ENCODE results near the gene IQCF2.
"Not testable (repeated sequence)": the region's sequence is repeated elsewhere in the genome, so short reads cannot be mapped to it uniquely, and the experiment has no call there.

Gene IQCF2

DNA sequence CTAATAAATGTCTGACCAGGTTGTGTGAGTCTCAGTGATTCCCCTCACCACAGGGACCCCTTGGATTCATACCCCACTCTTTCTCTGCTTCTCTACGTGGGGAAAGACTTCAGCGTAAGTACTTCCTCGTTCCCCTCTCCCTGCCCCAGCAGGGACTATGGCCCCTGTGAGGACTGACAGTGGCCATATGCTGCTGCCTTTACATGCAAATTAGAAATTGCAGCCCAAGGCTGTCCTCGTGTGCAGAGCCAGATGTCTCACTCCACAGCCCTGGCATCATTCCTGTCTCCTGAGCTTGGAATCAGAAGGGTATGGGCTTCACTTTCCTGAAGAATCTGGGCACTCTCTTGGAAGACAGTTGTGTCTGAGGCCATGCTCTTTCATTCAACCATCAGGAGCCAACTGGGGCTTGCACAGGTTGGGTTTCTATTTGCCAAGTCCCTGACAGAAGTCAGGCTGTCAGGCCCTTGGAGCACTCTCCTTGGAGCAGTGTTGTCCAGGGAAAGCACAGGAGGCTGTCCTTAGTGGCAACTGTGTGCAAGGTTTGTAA lies 30.5 kb upstream of the IQCF2 start:
- no peaks in the 10 kb centered on the region for H3K4me1 ChIP-seq
- TF ChIP-seq Cebpa-rat (IDR thresholded peaks at IDR 0.05): no peak
- H3K9me3 ChIP-seq: peaks cover 28% of the 10 kb centered on the region
- H3K9ac ChIP-seq: no peak overlapping the region
- no peak overlapping the region for H3K4me2 ChIP-seq
- no peaks in the 10 kb centered on the region for H3K36me3 ChIP-seq
- no peaks in the 10 kb centered on the region for H3K27me3 ChIP-seq
- H3K27ac ChIP-seq: no peak overlapping the region
- no peaks in the 10 kb centered on the region for H4K20me1 ChIP-seq
- H3K4me3 ChIP-seq: no peak overlapping the region

DNA sequence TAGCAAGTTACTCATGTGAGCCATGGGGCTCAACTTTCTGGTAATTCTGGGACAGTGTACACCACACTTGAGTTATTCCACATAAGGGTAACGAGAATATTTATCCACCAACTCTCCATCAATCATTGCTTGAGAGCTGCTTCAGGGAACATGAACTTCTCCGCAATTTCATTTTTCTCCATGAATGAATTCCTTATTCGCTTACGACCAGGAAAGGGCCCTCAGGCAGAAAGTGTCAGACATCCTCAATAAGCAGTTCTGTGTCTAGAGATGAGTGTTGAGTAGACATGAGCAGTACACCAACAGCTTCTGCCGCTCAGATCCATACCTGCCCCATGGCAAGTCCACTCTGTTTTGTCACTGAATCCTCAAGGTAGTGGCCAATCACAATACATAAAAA lies 24.8 kb upstream of the IQCF2 start:
- TF ChIP-seq Cebpa-rat (IDR thresholded peaks at IDR 0.05): no peak

DNA sequence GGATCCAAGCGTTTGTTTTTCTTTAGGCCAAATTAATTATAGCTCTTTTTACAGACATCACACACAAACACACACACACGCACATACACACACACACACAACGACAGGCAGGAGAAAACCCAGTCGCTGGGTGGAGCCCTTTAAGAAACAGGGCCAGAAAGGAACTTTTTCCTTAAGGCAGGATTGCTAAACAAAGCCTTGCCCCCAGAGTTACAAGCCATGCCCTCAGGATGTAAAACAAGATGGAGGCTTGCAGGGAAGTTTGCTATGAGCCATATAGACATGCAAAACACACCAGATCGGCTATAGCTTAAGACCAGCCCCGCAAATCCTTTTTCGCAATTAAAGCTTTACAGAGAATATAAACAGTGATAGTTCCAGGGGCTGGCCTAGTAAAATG lies 16.3 kb upstream of the IQCF2 start:
- Histone ChIP-seq H3K9ac (no peak overlapping the region), H3K4me3 (no peak overlapping the region), H3K9me3 (peaks cover 21% of the 10 kb centered on the region), H3K4me1 (no peaks in the 10 kb centered on the region), H3K27me3 (no peaks in the 10 kb centered on the region), H4K20me1 (no peaks in the 10 kb centered on the region), H3K27ac (no peak overlapping the region), H3K4me2 (no peak overlapping the region), H3K36me3 (no peaks in the 10 kb centered on the region)
- no peak for TF ChIP-seq Cebpa-rat (IDR thresholded peaks at IDR 0.05)

More for the DNA sequence above, 24.8 kb upstream of the IQCF2 start:
- no peaks in the 10 kb centered on the region for H3K36me3 ChIP-seq
- H3K4me2 ChIP-seq: no peak overlapping the region
- no peaks in the 10 kb centered on the region for H4K20me1 ChIP-seq
- H3K27ac ChIP-seq: no peak overlapping the region
- no peak overlapping the region for H3K4me3 ChIP-seq
- H3K9ac ChIP-seq: no peak overlapping the region
- H3K4me1 ChIP-seq: no peaks in the 10 kb centered on the region
- no peaks in the 10 kb centered on the region for H3K27me3 ChIP-seq
- H3K9me3 ChIP-seq: no peaks in the 10 kb centered on the region

DNA sequence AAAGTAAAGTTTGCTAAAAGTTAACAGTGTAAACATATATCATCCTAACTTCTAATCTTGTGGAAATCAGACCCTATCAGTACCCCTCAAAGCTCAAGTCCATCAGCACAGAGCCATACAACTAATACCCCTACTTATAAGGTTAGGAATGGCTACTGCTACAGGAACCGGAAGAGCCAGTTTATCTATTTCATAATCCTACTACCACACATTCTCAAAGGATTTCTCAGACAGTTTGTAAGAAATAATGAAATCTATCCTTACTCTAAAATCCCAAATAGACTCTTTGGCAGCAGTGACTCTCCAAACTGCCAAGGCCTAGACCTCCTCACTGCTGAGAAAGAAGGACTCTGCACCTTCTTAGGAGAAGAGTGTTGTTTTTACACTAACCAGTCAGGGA lies 6.0 kb upstream of the IQCF2 start:
- not testable (repeated sequence) for H4K20me1 ChIP-seq, H3K27ac ChIP-seq, H3K9ac ChIP-seq, H3K27me3 ChIP-seq, H3K4me3 ChIP-seq, H3K4me1 ChIP-seq, H3K4me2 ChIP-seq, H3K36me3 ChIP-seq
- H3K9me3 ChIP-seq: peaks cover 22% of the 10 kb centered on the region

DNA sequence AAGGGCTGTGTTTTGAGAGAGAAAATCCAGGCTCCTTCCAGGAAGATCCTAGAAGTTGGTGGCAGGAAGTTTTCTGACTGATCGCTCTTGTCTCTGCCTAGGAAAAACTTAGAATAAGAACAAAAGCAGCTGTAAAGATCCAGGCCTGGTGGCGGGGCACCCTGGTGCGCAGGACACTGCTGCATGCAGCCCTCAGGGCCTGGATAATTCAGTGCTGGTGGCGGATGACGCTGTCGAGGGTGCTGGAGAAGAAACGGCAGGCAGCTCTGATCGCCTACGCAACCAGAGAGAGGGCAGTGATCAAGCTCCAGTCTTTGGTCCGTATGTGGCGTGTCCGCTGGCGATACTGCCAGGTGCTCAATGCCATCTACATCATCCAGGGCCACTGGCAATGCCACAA lies 1.5 kb downstream of the IQCF2 start:
- Histone ChIP-seq H3K27ac (no peak overlapping the region), H4K20me1 (no peaks in the 10 kb centered on the region), H3K27me3 (no peaks in the 10 kb centered on the region), H3K9ac (no peak overlapping the region), H3K4me1 (peaks cover 10% of the 10 kb centered on the region), H3K4me3 (no peak overlapping the region), H3K9me3 (peaks cover 4% of the 10 kb centered on the region; the same call in 1 of the 2 replicates), H3K36me3 (no peaks in the 10 kb centered on the region), H3K4me2 (no peak overlapping the region)
- TF ChIP-seq Cebpa-rat (IDR thresholded peaks at IDR 0.05): no peak

DNA sequence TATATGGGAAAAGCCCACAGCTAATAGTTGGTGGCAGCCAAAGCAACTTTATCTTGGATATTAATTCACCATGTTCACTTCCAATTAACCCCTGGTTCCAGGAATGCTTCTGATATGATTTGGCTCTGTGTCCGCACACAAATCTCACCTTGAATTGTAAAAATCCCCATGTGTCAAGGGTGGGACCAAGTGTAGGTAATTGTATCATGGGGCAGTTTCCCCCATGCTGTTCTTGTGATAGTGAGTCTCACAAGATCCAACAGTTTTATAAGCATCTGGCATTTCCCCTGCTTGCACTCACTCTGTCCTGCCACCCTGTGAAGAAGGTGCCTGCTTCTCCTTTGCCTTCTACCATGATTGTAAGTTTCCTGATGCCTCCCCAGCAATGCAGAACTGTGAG lies 7.5 kb downstream of the IQCF2 start:
- not testable (repeated sequence) for H3K4me2 ChIP-seq, H3K4me1 ChIP-seq

DNA sequence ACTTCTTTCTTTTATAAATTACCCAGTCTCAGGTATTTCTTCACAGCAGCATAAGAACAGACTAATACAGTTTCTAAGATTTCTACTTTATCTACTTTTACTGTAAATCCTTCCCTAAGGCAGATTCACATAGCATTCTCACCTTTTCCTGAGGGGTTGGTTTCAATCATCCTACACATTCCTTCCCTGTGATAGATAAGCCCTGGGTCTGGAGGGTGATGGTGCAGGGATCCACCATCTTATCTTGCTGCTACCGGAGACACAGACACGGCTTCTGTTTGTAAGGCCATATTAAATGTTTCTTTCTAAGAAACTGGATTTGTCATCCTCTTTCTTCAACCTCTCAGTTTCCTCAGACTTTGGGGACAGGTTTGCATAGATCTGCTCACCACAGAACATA lies 7.9 kb downstream of the IQCF2 start:
- no peak overlapping the region for H3K9ac ChIP-seq
- H3K4me3 ChIP-seq: no peak overlapping the region
- H3K4me2 ChIP-seq: no peak overlapping the region
- H3K9me3 ChIP-seq: no peaks in the 10 kb centered on the region
- H3K36me3 ChIP-seq: no peaks in the 10 kb centered on the region
- H3K4me1 ChIP-seq: no peaks in the 10 kb centered on the region
- H4K20me1 ChIP-seq: no peaks in the 10 kb centered on the region
- no peak overlapping the region for H3K27ac ChIP-seq
- H3K27me3 ChIP-seq: no peaks in the 10 kb centered on the region
- TF ChIP-seq Cebpa-rat (IDR thresholded peaks at IDR 0.05): no peak

More for the DNA sequence above, 7.5 kb downstream of the IQCF2 start:
- H3K27ac ChIP-seq, H3K27me3 ChIP-seq, H4K20me1 ChIP-seq, H3K36me3 ChIP-seq, H3K4me3 ChIP-seq, H3K9ac ChIP-seq, H3K9me3 ChIP-seq: not testable (repeated sequence)

DNA sequence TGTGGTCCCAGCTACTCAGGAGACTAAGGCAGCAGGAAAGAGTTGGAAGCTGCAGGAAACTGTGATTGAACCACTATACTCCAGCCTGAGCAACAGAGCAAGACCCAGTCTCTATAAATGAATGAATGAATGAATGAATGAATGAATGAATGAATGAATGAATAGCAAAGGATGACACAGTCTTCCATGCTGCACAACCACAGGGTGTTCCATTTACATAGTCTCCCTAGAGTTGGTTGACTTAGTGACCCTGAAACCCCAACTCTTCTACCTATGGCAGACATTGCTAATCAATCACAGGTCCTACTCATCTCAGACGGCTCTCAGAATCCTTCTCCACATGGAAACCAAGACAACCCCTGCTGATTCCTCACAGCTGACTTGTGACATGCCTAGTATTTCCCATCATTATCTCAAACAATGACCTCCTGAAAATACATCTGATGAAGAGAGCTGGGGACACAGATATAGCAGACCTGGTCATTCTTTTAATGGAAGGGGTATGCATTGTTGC lies 11.9 kb downstream of the IQCF2 start:
- no peak overlapping the region for H3K4me2 ChIP-seq
- H3K4me1 ChIP-seq: peaks cover 7% of the 10 kb centered on the region
- no peaks in the 10 kb centered on the region for H3K27me3 ChIP-seq
- no peak overlapping the region for H3K27ac ChIP-seq
- no peaks in the 10 kb centered on the region for H3K9me3 ChIP-seq
- H3K9ac ChIP-seq: no peak overlapping the region
- H4K20me1 ChIP-seq: no peaks in the 10 kb centered on the region
- no peak overlapping the region for H3K4me3 ChIP-seq
- H3K36me3 ChIP-seq: no peaks in the 10 kb centered on the region
- TF ChIP-seq Cebpa-rat (IDR thresholded peaks at IDR 0.05): no peak

DNA sequence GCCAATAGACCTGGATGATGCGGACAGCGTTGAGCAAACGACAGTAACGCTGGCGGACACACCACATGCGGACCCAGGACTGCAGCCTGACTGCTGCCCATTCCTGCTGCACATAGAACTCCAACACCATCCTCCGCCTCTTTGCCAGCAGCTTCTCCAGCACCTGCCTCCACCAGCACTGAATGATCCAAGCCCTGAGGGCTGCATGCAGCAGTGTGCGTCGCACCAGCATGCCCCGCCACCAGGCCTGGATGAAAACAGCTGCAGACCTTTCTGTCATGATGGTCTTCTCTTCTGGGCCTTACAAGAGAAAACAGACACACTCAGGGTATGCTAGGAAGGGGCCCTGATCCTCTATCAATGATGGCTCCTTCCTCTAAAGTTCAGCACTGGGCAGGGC lies 12.5 kb downstream of the IQCF2 start:
- no peaks in the 10 kb centered on the region for H3K36me3 ChIP-seq
- H3K9ac ChIP-seq: no peak overlapping the region
- H3K9me3 ChIP-seq: no peaks in the 10 kb centered on the region
- no peak overlapping the region for H3K27ac ChIP-seq
- no peak for TF ChIP-seq Cebpa-rat (IDR thresholded peaks at IDR 0.05)
- H3K4me1 ChIP-seq: peaks cover 9% of the 10 kb centered on the region
- no peaks in the 10 kb centered on the region for H3K27me3 ChIP-seq
- H3K4me2 ChIP-seq: no peak overlapping the region
- H3K4me3 ChIP-seq: no peak overlapping the region
- H4K20me1 ChIP-seq: no peaks in the 10 kb centered on the region

DNA sequence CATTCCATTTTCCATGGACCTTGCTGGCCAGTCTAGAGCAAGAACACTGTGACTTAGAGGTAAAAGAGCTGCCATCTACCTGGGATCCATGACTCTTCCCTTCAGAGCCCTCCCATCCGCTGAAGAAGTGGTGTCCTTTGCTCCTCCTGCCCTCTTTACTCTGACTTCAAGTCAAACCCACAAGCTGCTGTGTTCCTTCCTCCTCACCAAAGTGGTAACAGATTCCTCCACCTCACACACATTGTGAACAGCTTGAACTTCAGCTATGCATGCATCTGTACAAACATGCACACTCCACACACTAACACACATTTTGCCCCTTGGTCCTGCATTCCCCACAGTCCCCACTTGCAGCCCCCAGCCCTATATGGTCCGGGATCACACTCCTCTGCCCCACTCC lies 13.0 kb downstream of the IQCF2 start:
- TF ChIP-seq Cebpa-rat (IDR thresholded peaks at IDR 0.05): no peak
- Histone ChIP-seq H3K9me3 (no peaks in the 10 kb centered on the region), H4K20me1 (no peaks in the 10 kb centered on the region), H3K4me1 (peaks cover 9% of the 10 kb centered on the region), H3K27me3 (no peaks in the 10 kb centered on the region), H3K36me3 (no peaks in the 10 kb centered on the region), H3K4me3 (no peak overlapping the region), H3K4me2 (no peak overlapping the region), H3K27ac (no peak overlapping the region), H3K9ac (no peak overlapping the region)

DNA sequence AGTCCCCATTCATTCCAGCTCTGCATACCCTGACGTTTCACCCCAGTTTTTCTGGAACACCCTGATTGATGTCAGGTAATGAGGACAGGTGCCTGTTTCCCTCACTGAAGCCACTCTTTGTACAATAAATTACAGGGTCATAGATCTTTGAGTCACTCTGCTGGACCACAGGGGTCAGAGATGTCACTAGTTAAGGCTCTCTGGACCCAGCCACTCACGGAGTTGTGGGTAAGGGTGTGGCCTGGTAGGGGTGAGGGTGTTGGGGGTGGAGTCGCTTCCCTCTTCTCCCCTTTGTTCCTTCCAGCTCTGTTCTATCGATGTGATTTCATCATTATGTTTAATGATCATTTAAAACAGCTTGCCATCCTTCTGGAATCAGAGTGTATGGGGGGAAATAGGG lies 13.5 kb downstream of the IQCF2 start:
- H3K4me1 ChIP-seq: peaks cover 9% of the 10 kb centered on the region
- H3K4me3 ChIP-seq: no peak overlapping the region
- H3K27me3 ChIP-seq: no peaks in the 10 kb centered on the region
- no peaks in the 10 kb centered on the region for H3K36me3 ChIP-seq
- H3K27ac ChIP-seq: no peak overlapping the region
- H3K9ac ChIP-seq: no peak overlapping the region
- no peak for TF ChIP-seq Cebpa-rat (IDR thresholded peaks at IDR 0.05)
- no peaks in the 10 kb centered on the region for H4K20me1 ChIP-seq
- H3K4me2 ChIP-seq: no peak overlapping the region
- no peaks in the 10 kb centered on the region for H3K9me3 ChIP-seq

Data from BLaER1 (cell line).